GM18907 (cell line): Measurements from ENCODE around the gene LINGO3.
"Not testable (repeated sequence)": the region's sequence is repeated elsewhere in the genome, so short reads cannot be mapped to it uniquely, and the experiment has no call there.

ENCODE experiments used
- ATAC-seq: cut with Tn5 transposase; IDR thresholded peaks from one replicate; pipeline ENCODE4 v1.9.1; 2021; ENCODE audit warnings: mild to moderate bottlenecking, moderate library complexity; ENCODE audit not compliant: unreplicated experiment

The LINGO3 gene

GRCh38 chr19:2282062-2282861 is 25.7 kb downstream of the LINGO3 start, which contains the start of gene PEAK3:
TSS of gene PEAK3 (minus strand) at chr19:2282175. CDS start at chr19:2280931, 1,244 bp downstream.
- ATAC-seq, result no peak

- not testable (repeated sequence) for ATAC-seq
Observed at GRCh38 chr19:2281265-2282061, 26.5 kb downstream of the LINGO3 start.

GRCh38 chr19:2280633-2281264 is 27.2 kb downstream of the LINGO3 start:
- ATAC-seq, result no peak

GRCh38 chr19:2278459-2279158 is 29.3 kb downstream of the LINGO3 start:
- no peak for ATAC-seq

GRCh38 chr19:2277138-2277537 is 30.8 kb downstream of the LINGO3 start:
- ATAC-seq, result no peak

- no peak for ATAC-seq
Observed at GRCh38 chr19:2276429-2276986, 31.4 kb downstream of the LINGO3 start.

- ATAC-seq, result no peak
Observed at GRCh38 chr19:2275588-2276428, 32.1 kb downstream of the LINGO3 start.

- no peak for ATAC-seq
Observed at GRCh38 chr19:2274931-2275535, 32.9 kb downstream of the LINGO3 start.

- ATAC-seq, result no peak
Observed at GRCh38 chr19:2274185-2274711, 33.7 kb downstream of the LINGO3 start.

GRCh38 chr19:2273356-2274184 is 34.4 kb downstream of the LINGO3 start:
- peak; percentile 36 for ATAC-seq

GRCh38 chr19:2271234-2272103 is 36.5 kb downstream of the LINGO3 start:
- no peak for ATAC-seq

GRCh38 chr19:2270423-2271233 is 37.3 kb downstream of the LINGO3 start:
- no peak for ATAC-seq

- ATAC-seq, result no peak
Observed at GRCh38 chr19:2270157-2270422, 37.9 kb downstream of the LINGO3 start.

GRCh38 chr19:2269244-2270156 is 38.5 kb downstream of the LINGO3 start:
- peak; percentile 60 for ATAC-seq

- no peak for ATAC-seq
Observed at GRCh38 chr19:2268861-2269243, 39.1 kb downstream of the LINGO3 start.

GRCh38 chr19:2268480-2268830 is 39.5 kb downstream of the LINGO3 start:
- no peak for ATAC-seq
